Mammary epithelial cell (primary cell): ENCODE data around the gene ZNF439.

Experiments used
- CTCF ChIP-seq, 2 donors: IDR thresholded peaks in 1 of 2; conservative IDR thresholded peaks in 1 of 2; 2 replicates each; pipeline ENCODE4 v1.5.1; 2011 to 2012; ENCODE audit warnings: inconsistent platforms in 2 of 2, low read length in 2 of 2, mild to moderate bottlenecking in 2 of 2, control low read depth in 1 of 2, low read depth in 1 of 2; ENCODE audit not compliant: insufficient read depth in 1 of 2; ENCODE audit errors: extremely low read depth in 1 of 2
- EZH2 ChIP-seq: IDR thresholded peaks from 2 replicates; pipeline ENCODE4 v1.6.1; 2012; ENCODE audit warnings: low read length, inconsistent platforms, borderline replicate concordance

DNA sequence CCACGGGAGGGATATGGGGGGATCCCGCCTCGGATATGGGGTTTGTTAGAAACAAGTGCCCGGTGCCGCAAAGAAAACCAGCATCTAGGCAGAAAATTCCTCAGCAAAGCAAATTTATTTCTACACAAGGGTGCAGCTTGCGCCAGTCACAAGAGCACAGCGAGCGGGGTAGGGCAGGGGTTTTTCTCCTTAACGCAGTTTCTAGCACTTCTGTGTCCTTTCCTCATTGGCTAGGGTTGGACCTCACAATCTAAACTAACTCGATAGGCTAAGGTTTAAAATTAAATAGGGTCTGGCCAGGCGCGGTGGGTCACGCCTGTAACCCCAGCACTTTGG, 33.9 kb upstream of the ZNF439 start:
- TF ChIP-seq CTCF (conservative IDR thresholded peaks at IDR 0.05 in 1 of 2, IDR thresholded peaks at IDR 0.05 in 1 of 2; ENCODE audit: extremely low read depth in 1 of 2, insufficient read depth in 1 of 2, low read depth in 1 of 2, low read length in 2 of 2) (no peak), EZH2 (no peak)
